PC-9 (cell line): Measurements from ENCODE around the gene DIAPH3. TPM values are rescaled to one million over a fixed set of nuclear protein-coding genes. Genes with fewer than 3 reads are reported as not detected.

ENCODE experiments used
- BruUV-seq: library from RNA; stranded (reverse); fragments of 400-500 nt; replicated peaks from 2 replicates; lab custom pipeline; 2021; lab: Mats Ljungman, UMichigan
- CTCF ChIA-PET: fragments of 300-600 bp; sonication (Branson Sonifier 250); formaldehyde crosslinking; loops from one replicate; lab custom pipeline; 2022; ENCODE audit warnings: antibody characterized with exemption; lab: Charles Lee
- POLR2A ChIA-PET: fragments of 300-600 bp; sonication (Branson Sonifier 250); formaldehyde crosslinking; loops from one replicate; lab custom pipeline; 2022; ENCODE audit warnings: antibody characterized with exemption; ENCODE audit not compliant: unreplicated experiment; lab: Charles Lee
- DNase-seq, 2 experiments: peaks; one replicate each; pipeline versions ENCODE4 v3.0.0 to v3.0.0-alpha.2; 2015 to 2022; ENCODE audit warnings: mixed read lengths in 1 of 2
- H2AFZ ChIP-seq: fragments of 200-600 bp; sonication (generic); 2 replicates; pipeline ENCODE4 v1.8.1; 2017; ENCODE audit warnings: antibody characterized with exemption
- H3F3A ChIP-seq: fragments of 200-600 bp; sonication (generic); 2 replicates; pipeline ENCODE4 v1.8.1; 2017; ENCODE audit warnings: antibody characterized with exemption, mild to moderate bottlenecking, low read depth; ENCODE audit not compliant: insufficient read depth
- H3K27ac ChIP-seq: fragments of 200-600 bp; sonication (generic); 2 replicates; pipeline ENCODE4 v1.6.1; 2016; ENCODE audit warnings: mixed run types
- H3K27me3 ChIP-seq: fragments of 200-600 bp; sonication (generic); 2 replicates; pipeline ENCODE4 v1.6.1; 2016; ENCODE audit warnings: low read depth, mixed run types; ENCODE audit not compliant: insufficient read depth
- H3K36me3 ChIP-seq: fragments of 200-600 bp; sonication (generic); 2 replicates; pipeline ENCODE4 v1.6.1; 2016; ENCODE audit warnings: low read depth, mixed run types
- H3K4me1 ChIP-seq: fragments of 200-600 bp; sonication (generic); replicated peaks from 2 replicates; pipeline ENCODE4 v1.6.1; 2016; ENCODE audit warnings: mixed run types; ENCODE audit not compliant: insufficient read depth
- H3K4me2 ChIP-seq: fragments of 200-600 bp; sonication (generic); 2 replicates; pipeline ENCODE4 v1.6.1; 2017; ENCODE audit warnings: mixed run types
- H3K4me3 ChIP-seq: fragments of 200-600 bp; sonication (generic); 2 replicates; pipeline ENCODE4 v1.6.1; 2016; ENCODE audit warnings: mixed run types
- H3K79me2 ChIP-seq: fragments of 200-600 bp; sonication (generic); 2 replicates; pipeline ENCODE4 v1.6.1; 2017; ENCODE audit warnings: low read depth, mixed run types
- H3K9me2 ChIP-seq: fragments of 200-600 bp; sonication (generic); 2 replicates; pipeline ENCODE4 v1.8.1; 2017; ENCODE audit warnings: mild to moderate bottlenecking; ENCODE audit not compliant: insufficient read depth
- H3K9me3 ChIP-seq: fragments of 200-600 bp; sonication (generic); 2 replicates; pipeline ENCODE4 v1.8.1; 2016; ENCODE audit warnings: low read depth; ENCODE audit not compliant: insufficient read depth
- H4K20me1 ChIP-seq: fragments of 200-600 bp; sonication (generic); 2 replicates; pipeline ENCODE4 v1.8.1; 2017; ENCODE audit not compliant: insufficient read depth
- EZH2 ChIP-seq: fragments of 200-600 bp; sonication (generic); IDR thresholded peaks from 2 replicates; pipeline ENCODE4 v1.8.0; 2017; ENCODE audit warnings: antibody characterized with exemption, low read depth
- intact Hi-C: fragments of 100-400 bp; cut with micrococcal nuclease; formaldehyde crosslinking; loops from one replicate; pipeline ENCODE4 v1.10.0; 2022; ENCODE audit not compliant: unreplicated experiment
- total RNA-seq: library from RNA; stranded (reverse); gene quantifications from 2 replicates; pipeline ENCODE4 v1.2.3, GENCODE V29; 2021
- TF ChIP-seq, protein P1 (sequence below): fragments of 200-600 bp; sonication (generic); conservative IDR thresholded peaks from 2 replicates; pipeline ENCODE4 v1.6.1; 2017; ENCODE audit warnings: mixed run types, antibody characterized with exemption, mild to moderate bottlenecking, moderate library complexity

The DIAPH3 gene
- total RNA-seq, 1 experiment from 2014 or later, result 39.3 TPM

DNA sequence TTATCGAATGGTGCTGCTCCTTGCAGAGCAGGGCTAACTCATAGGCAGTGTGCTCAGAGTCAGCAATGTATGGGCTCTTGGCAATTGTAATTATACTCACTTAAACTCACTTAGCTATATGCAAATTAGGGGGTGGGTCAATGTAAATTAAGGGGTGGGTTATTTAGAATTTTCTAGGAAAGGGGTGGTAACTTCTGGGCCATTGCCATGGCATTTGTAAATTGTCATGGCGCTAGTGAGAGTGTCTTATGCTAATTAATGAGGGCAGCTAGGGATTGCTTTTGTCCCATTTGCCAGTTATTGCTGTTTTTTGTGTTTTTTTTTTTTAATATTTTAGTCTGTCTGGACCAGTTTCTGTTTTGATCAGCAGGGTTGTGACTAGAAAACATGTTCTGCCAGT is 68.4 kb downstream of the DIAPH3 start:
- TF ChIP-seq, protein P1, sequence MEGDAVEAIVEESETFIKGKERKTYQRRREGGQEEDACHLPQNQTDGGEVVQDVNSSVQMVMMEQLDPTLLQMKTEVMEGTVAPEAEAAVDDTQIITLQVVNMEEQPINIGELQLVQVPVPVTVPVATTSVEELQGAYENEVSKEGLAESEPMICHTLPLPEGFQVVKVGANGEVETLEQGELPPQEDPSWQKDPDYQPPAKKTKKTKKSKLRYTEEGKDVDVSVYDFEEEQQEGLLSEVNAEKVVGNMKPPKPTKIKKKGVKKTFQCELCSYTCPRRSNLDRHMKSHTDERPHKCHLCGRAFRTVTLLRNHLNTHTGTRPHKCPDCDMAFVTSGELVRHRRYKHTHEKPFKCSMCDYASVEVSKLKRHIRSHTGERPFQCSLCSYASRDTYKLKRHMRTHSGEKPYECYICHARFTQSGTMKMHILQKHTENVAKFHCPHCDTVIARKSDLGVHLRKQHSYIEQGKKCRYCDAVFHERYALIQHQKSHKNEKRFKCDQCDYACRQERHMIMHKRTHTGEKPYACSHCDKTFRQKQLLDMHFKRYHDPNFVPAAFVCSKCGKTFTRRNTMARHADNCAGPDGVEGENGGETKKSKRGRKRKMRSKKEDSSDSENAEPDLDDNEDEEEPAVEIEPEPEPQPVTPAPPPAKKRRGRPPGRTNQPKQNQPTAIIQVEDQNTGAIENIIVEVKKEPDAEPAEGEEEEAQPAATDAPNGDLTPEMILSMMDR, result no peak
- no peak for TF ChIP-seq EZH2
- Histone ChIP-seq H3K36me3 (no peaks in the 10 kb centered on the region), H3K4me3 (no peak overlapping the region), H3F3A (no peaks in the 10 kb centered on the region), H3K27me3 (no peaks in the 10 kb centered on the region), H3K9me3 (no peaks in the 10 kb centered on the region), H3K4me1 (no peaks in the 10 kb centered on the region), H3K4me2 (no peak overlapping the region), H4K20me1 (no peaks in the 10 kb centered on the region), H3K79me2 (no peaks in the 10 kb centered on the region), H2AFZ (no peak overlapping the region), H3K27ac (no peak overlapping the region), H3K9me2 (peaks cover 3% of the 10 kb centered on the region; the same call in 1 of the 2 replicates)
- DNase-seq, result no peak
- intact Hi-C loops, result no loop called here
- CTCF ChIA-PET, result no interaction called here
- BruUV-seq, result no TSS peak
- POLR2A ChIA-PET, result no interaction called here

DNA sequence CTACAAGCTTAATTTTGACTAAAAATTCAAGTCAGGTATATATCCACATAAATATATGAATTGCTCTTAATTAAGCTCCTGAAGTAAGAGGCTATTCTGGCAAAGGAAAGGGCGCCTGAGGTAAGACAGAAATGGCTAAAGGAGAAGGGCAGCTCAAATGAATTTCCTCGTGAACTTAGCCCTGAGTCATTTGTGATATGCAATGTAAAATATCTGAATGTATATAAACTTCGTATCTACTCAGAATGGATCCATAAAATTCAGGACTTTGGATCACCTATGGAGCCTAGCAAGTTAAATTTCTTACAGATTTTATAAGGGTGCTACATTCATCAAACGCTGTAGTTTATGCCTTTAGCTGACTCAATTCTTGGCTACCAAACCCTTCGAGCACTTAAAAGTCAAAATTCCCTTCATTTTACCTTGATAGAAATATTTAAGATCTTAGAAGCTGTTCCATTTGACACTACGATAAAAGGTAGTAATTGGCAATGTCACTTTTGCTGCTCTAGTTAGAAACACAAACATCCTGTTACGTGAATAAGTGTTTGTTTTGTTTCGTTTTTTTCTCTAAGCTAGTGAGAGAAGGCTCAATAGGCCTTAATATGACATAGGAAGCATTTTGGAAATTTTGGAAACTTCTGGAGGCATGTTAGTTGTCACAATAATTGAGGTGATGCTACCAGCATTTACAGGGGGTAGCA is 69.2 kb downstream of the DIAPH3 start:
- Histone ChIP-seq H4K20me1 (no peaks in the 10 kb centered on the region), H3K27ac (no peak overlapping the region), H3K9me2 (peaks cover 3% of the 10 kb centered on the region; the same call in 1 of the 2 replicates), H3K4me2 (no peak overlapping the region), H3K36me3 (no peaks in the 10 kb centered on the region), H3K79me2 (no peaks in the 10 kb centered on the region), H3F3A (no peaks in the 10 kb centered on the region), H3K9me3 (no peaks in the 10 kb centered on the region), H3K27me3 (no peaks in the 10 kb centered on the region), H3K4me1 (no peaks in the 10 kb centered on the region), H3K4me3 (no peak overlapping the region), H2AFZ (no peak overlapping the region)
- no TSS peak for BruUV-seq
- intact Hi-C loops, result no loop called here
- no peak for DNase-seq
- TF ChIP-seq, protein P1, result no peak
- no peak for TF ChIP-seq EZH2
- ChIA-PET POLR2A (no interaction called here), CTCF (no interaction called here)

DNA sequence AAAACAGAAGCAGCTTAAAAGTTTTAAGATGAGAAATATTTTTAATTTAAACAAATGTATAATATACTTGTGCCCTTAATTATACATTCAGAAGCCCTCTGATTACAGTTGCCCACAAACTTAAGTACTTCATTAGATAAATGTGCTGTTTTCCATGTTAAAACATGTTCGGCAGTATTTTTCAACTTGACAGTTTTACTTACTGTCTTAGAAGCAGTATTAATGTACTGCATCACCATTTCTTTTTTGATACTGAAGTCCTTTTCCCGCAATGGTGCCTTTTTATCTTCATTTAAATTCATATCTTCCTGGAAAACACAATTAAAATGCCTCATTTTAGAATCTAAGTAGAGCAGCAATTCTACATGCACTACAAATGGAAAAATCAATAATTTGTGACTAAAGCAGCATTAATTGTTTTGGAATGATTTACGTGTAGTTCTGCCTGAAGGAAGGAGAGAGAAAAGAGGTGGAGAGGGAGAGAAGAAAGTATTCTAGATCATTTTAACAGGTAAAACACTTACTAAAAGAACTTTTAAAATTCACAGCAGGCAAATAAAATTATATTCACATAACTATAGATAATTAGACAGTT is 70.2 kb downstream of the DIAPH3 start:
- TF ChIP-seq, protein P1, result no peak
- no peak for TF ChIP-seq EZH2
- no peak for DNase-seq
- Histone ChIP-seq H3K4me3 (no peak overlapping the region), H2AFZ (no peak overlapping the region), H3K79me2 (no peaks in the 10 kb centered on the region), H4K20me1 (no peaks in the 10 kb centered on the region), H3K27me3 (no peaks in the 10 kb centered on the region), H3K36me3 (no peaks in the 10 kb centered on the region), H3K4me1 (no peaks in the 10 kb centered on the region), H3F3A (no peaks in the 10 kb centered on the region), H3K27ac (no peak overlapping the region), H3K9me3 (no peaks in the 10 kb centered on the region), H3K9me2 (peaks cover 3% of the 10 kb centered on the region; the same call in 1 of the 2 replicates), H3K4me2 (no peak overlapping the region)
- no TSS peak for BruUV-seq
- ChIA-PET CTCF (no interaction called here), POLR2A (no interaction called here)
- intact Hi-C loops, result no loop called here
